Hepatocyte (in vitro differentiated cells): ENCODE data around the gene CCDC142. TPM values are rescaled to one million over a fixed set of nuclear protein-coding genes. Genes with fewer than 3 reads are reported as not detected.
A peak's percentile ranks its signal among the peaks of the same experiment; 100 is the strongest.

ENCODE experiments used
- DNase-seq: peaks from one replicate; pipeline ENCODE4 v3.0.0-alpha.2; 2016; ENCODE audit warnings: low spot score
- H2AFZ ChIP-seq: fragments of 200-600 bp; sonication (generic); 2 replicates; pipeline ENCODE4 v1.6.0; 2016; ENCODE audit warnings: antibody characterized with exemption, mild to moderate bottlenecking
- H3K27ac ChIP-seq: fragments of 200-600 bp; sonication (generic); 2 replicates; pipeline ENCODE4 v1.5.1; 2016; ENCODE audit warnings: mild to moderate bottlenecking
- H3K27me3 ChIP-seq: fragments of 200-600 bp; sonication (generic); 2 replicates; pipeline ENCODE4 v1.6.1; 2016
- H3K36me3 ChIP-seq: fragments of 200-600 bp; sonication (generic); replicated peaks from 2 replicates; pipeline ENCODE4 v1.5.1; 2016; ENCODE audit warnings: low read depth; ENCODE audit not compliant: insufficient read depth
- H3K4me1 ChIP-seq: fragments of 200-600 bp; sonication (generic); 2 replicates; pipeline ENCODE4 v1.5.1; 2016; ENCODE audit warnings: mild to moderate bottlenecking, moderate library complexity; ENCODE audit not compliant: insufficient read depth
- H3K4me2 ChIP-seq: fragments of 200-600 bp; sonication (generic); 2 replicates; pipeline ENCODE4 v1.6.0; 2016
- H3K4me3 ChIP-seq: fragments of 200-600 bp; sonication (generic); 2 replicates; pipeline ENCODE4 v1.5.1; 2016; ENCODE audit warnings: mild to moderate bottlenecking
- H3K79me2 ChIP-seq: fragments of 200-600 bp; sonication (generic); 2 replicates; pipeline ENCODE4 v1.6.0; 2017; ENCODE audit warnings: mild to moderate bottlenecking
- H3K9me2 ChIP-seq: fragments of 200-600 bp; sonication (generic); replicated peaks from 2 replicates; pipeline ENCODE4 v1.6.0; 2017; ENCODE audit warnings: mild to moderate bottlenecking; ENCODE audit not compliant: insufficient read depth
- H3K9me3 ChIP-seq: fragments of 200-600 bp; sonication (generic); 2 replicates; pipeline ENCODE4 v1.5.1; 2016; ENCODE audit warnings: low read depth, mild to moderate bottlenecking
- H4K20me1 ChIP-seq: fragments of 200-600 bp; sonication (generic); 2 replicates; pipeline ENCODE4 v1.6.0; 2016; ENCODE audit warnings: mild to moderate bottlenecking; ENCODE audit not compliant: insufficient read depth, poor library complexity, severe bottlenecking
- CTCF ChIP-seq: fragments of 200-600 bp; sonication (generic); IDR thresholded peaks from 2 replicates; pipeline ENCODE4 v1.5.1; 2016; ENCODE audit warnings: antibody characterized with exemption, mild to moderate bottlenecking; ENCODE audit not compliant: poor library complexity
- EZH2 ChIP-seq: fragments of 200-600 bp; sonication (generic); IDR thresholded peaks from 2 replicates; pipeline ENCODE4 v1.6.1; 2016; ENCODE audit warnings: antibody characterized with exemption, mild to moderate bottlenecking, borderline replicate concordance
- EZH2phosphoT487 ChIP-seq: fragments of 200-600 bp; sonication (generic); IDR thresholded peaks from one replicate; pipeline ENCODE4 v1.6.1; 2018; ENCODE audit warnings: antibody characterized with exemption, mild to moderate bottlenecking, low read depth, moderate library complexity; ENCODE audit not compliant: unreplicated experiment, severe bottlenecking
- WGBS: methylation state at CpG from one replicate; pipeline ENCODE4 v1.1.6; 2016; ENCODE audit warnings: low lambda C conversion rate; ENCODE audit errors: missing lambda C conversion rate; 5-methylcytosine and 5-hydroxymethylcytosine counted together
- polyA plus RNA-seq: library from polyadenylated mRNA; unstranded; fragments of >200 nt; fragmentation: Nextera tagmentation; extraction: Ambion mirVana; gene quantifications from 2 replicates; pipeline ENCODE4 v1.2.1, GENCODE V29; 2016
- total RNA-seq: library from RNA; depleted of rRNA; stranded (reverse); fragments of >200 nt; gene quantifications from 2 replicates; pipeline ENCODE4 v1.2.3, GENCODE V29; 2014

Gene CCDC142
- total and polyA plus RNA-seq, 2 experiments from 2014 or later: 11.6 to 16.6 TPM

DNA sequence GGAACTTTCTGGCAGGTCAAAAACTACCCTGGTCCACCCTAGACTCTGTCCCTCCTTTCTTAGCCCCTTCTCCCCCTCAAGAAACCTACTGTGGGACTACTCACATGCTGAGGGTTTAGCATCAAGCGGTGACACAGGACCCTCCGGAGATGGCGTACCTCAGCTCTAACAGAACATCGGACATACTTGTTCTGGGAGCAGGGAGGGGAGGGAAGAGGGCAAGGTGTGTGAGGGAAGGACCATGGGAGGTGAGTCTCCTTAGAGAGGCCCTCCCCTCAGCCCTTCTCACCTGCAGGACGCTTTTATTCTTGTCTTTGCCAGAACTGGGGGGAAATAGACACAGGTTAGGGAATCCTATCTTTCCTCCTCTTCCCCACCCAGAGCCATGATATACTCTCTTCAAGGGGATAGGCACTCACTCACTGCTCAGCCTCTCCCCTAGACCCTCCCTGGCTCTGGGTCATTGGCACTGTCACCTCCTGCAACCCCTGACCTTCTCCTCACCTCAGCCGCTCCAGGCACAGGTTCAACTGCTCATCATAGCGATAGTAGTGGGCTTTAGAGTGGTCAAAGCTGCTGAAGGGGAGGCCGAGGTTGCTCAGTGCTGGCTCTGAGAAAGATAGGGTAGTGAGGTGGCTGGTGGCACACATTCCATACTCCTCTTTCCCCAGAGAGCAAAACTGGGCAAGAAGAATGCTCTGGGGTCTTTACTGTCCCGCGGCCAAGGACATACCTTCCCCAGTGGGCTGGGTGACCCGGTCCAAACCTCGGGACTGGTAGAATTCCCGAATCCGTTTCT lies 22.8 kb upstream of the CCDC142 start:
- H3K4me1 ChIP-seq: peaks cover 40% of the 10 kb centered on the region

GRCh38 chr2:74504591-74504990 lies 21.8 kb upstream of the CCDC142 start:
- Histone ChIP-seq H3K4me2 (peak overlapping the region; percentile 92), H3K4me1 (peaks cover 49% of the 10 kb centered on the region), H3K27ac (peak overlapping the region; percentile 27)

More for the DNA sequence above, 22.8 kb upstream of the CCDC142 start:
- Histone ChIP-seq H3K4me2 (peak overlapping the region; percentile 92), H3K9me3 (no peaks in the 10 kb centered on the region), H3K79me2 (peaks cover 40% of the 10 kb centered on the region), H4K20me1 (no peaks in the 10 kb centered on the region), H3K27ac (peak overlapping the region; percentile 97), H3K27me3 (peaks cover 21% of the 10 kb centered on the region), H3K36me3 (no peaks in the 10 kb centered on the region), H3K4me3 (no peak overlapping the region), H2AFZ (no peak overlapping the region), H3K9me2 (no peaks in the 10 kb centered on the region)
- no peak for TF ChIP-seq EZH2phosphoT487
- 93% methylated on average over 14 of the region's 14 CpGs for WGBS
- no peak for DNase-seq

DNA sequence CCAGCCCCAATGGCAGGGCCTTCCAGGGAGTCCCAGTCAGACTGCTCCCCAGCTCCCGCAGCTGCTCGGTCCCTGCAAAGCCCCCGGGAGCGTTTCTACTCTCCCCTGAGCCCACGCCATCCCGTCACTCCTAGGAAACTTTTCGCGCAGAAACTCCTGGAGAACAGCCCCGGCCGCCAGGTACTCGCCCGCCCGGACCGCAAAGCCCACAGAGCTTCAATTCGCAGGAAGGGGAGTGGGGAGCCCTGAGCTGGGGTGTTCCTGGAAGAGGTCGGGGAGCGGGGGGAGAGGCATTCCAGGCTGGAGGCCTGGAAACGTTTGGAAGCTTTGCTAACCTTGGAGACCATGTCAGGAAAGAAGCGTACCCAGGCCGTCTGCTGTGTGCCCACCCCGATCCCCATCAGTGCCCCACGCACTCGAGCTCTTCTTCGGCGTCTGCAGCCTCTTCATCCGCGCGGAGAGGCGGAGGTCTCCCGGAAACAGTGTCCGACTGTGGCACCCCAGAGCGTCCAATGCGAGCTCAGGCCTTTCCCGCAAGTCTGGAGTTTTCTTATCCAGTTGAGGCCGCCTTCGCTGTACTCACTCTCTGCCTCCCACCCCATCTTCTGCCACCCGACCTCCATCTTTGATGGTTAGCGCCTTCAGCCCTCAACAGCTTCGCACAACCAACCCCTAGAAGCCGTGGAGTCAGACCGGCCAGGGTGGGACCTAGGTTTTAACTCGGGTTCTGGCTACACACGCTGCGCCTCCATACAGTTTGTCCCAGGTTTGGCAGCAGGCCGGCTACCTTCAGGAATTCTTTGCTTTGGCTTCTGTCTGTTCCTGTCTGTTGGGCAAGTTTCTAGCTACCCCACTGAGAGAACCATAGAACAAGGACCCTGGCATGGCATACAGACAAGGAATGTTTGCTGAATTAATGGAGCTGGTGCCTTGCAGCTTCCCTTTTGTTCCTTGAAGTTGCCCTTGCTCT lies 21.0 kb upstream of the CCDC142 start:
- peak overlapping the region; percentile 92 for H3K4me2 ChIP-seq
- no peak for DNase-seq
- peaks cover 55% of the 10 kb centered on the region for H3K4me1 ChIP-seq
- WGBS: 57% methylated on average over 44 of the region's 45 CpGs
- H3K27me3 ChIP-seq: peaks cover 26% of the 10 kb centered on the region
- H3K9me2 ChIP-seq: no peaks in the 10 kb centered on the region
- no peaks in the 10 kb centered on the region for H3K9me3 ChIP-seq
- H3K27ac ChIP-seq: peak overlapping the region; percentile 99
- H2AFZ ChIP-seq: peak overlapping the region; percentile 53
- H3K79me2 ChIP-seq: peaks cover 40% of the 10 kb centered on the region
- no peaks in the 10 kb centered on the region for H3K36me3 ChIP-seq
- TF ChIP-seq EZH2phosphoT487: no peak
- no peak for TF ChIP-seq EZH2
- no peak for TF ChIP-seq CTCF
- H3K4me3 ChIP-seq: peak overlapping the region; percentile 30
- no peaks in the 10 kb centered on the region for H4K20me1 ChIP-seq

More at GRCh38 chr2:74504591-74504990, 21.8 kb upstream of the CCDC142 start:
- peaks cover 40% of the 10 kb centered on the region for H3K79me2 ChIP-seq
- no peak overlapping the region for H2AFZ ChIP-seq
- TF ChIP-seq EZH2 (no peak), CTCF (no peak), EZH2phosphoT487 (no peak)
- DNase-seq: no peak
- WGBS: 94% methylated on average over 3 of the region's 3 CpGs
- no peaks in the 10 kb centered on the region for H3K9me2 ChIP-seq
- no peak overlapping the region for H3K4me3 ChIP-seq
- no peaks in the 10 kb centered on the region for H4K20me1 ChIP-seq
- no peaks in the 10 kb centered on the region for H3K9me3 ChIP-seq
- H3K36me3 ChIP-seq: no peaks in the 10 kb centered on the region
- H3K27me3 ChIP-seq: peaks cover 20% of the 10 kb centered on the region
